HL-60 (cell line): ENCODE measurements around the gene ANO2.

Experiments used
- CTCF ChIP-seq: IDR thresholded peaks from one replicate; pipeline ENCODE4 v1.5.1; 2011; ENCODE audit warnings: low read length, control low read depth, inconsistent platforms; ENCODE audit not compliant: insufficient read depth
- POLR2AphosphoS5 ChIP-seq: IDR thresholded peaks from 2 replicates; pipeline ENCODE4 v1.6.1; 2012; ENCODE audit warnings: low read depth

DNA sequence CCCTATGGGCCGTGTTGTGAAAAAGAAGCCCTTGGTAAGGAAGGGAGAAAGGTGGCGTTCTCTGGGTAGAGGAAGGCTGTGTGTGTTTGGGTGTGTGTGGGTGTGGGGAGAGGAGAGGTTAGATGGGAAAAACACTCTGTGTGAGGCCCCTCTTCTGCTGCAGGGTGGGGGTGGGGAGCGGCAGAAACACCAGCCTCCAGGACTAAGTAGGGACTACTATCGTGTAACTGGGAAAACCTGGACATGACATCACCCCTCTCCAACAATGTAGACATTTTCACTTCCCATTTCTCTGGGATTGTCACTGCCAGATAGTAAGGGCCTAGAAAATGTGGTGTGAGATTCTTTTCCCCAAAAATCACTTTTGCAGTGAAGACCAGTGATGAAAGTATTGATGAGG lies 308.2 kb downstream of the ANO2 start:
- TF ChIP-seq CTCF (no peak), POLR2AphosphoS5 (no peak)
